Measurements from ENCODE around the gene SVEP1. TPM values are rescaled to one million over a fixed set of nuclear protein-coding genes. Genes with fewer than 3 reads are reported as not detected.

Gene SVEP1
- total RNA-seq, 1 donor from 2014 or later: 1.3 TPM

- H3K4me3 ChIP-seq (ENCODE audit: low read depth, low read length): no peak overlapping the region
- DNase-seq (ENCODE audit: low read depth) (no peak), FAIRE-seq (no peak)
- no peaks in the 10 kb centered on the region for H3K27me3 ChIP-seq (ENCODE audit: control insufficient read depth, insufficient read depth, low read length)
- TF ChIP-seq CTCF (IDR thresholded peaks at IDR 0.05; ENCODE audit: insufficient read depth, low read length, severe bottlenecking): no peak
- H3K36me3 ChIP-seq (ENCODE audit: control insufficient read depth, insufficient read depth, low read length): no peaks in the 10 kb centered on the region
These were observed 114.4 kb downstream of the SVEP1 start for GRCh38 chr9:110465190-110465589.

GRCh38 chr9:110464321-110464720, 115.2 kb downstream of the SVEP1 start:
- DNase-seq (ENCODE audit: low read depth) (no peak), FAIRE-seq (no peak)

GRCh38 chr9:110463499-110463898, 116.0 kb downstream of the SVEP1 start:
- H3K36me3 ChIP-seq (ENCODE audit: control insufficient read depth, insufficient read depth, low read length): no peaks in the 10 kb centered on the region
- no peak for DNase-seq (ENCODE audit: low read depth)

More at GRCh38 chr9:110464321-110464720, 115.2 kb downstream of the SVEP1 start:
- Histone ChIP-seq H3K4me3 (ENCODE audit: low read depth, low read length) (no peak overlapping the region), H3K36me3 (ENCODE audit: control insufficient read depth, insufficient read depth, low read length) (no peaks in the 10 kb centered on the region), H3K27me3 (ENCODE audit: control insufficient read depth, insufficient read depth, low read length) (no peaks in the 10 kb centered on the region)
- TF ChIP-seq CTCF (IDR thresholded peaks at IDR 0.05; ENCODE audit: insufficient read depth, low read length, severe bottlenecking): no peak

GRCh38 chr9:110457245-110457644, 122.3 kb downstream of the SVEP1 start:
- H3K4me3 ChIP-seq (ENCODE audit: low read depth, low read length): no peak overlapping the region

More at GRCh38 chr9:110463499-110463898, 116.0 kb downstream of the SVEP1 start:
- FAIRE-seq: no peak
- H3K27me3 ChIP-seq (ENCODE audit: control insufficient read depth, insufficient read depth, low read length): no peaks in the 10 kb centered on the region
- H3K4me3 ChIP-seq (ENCODE audit: low read depth, low read length): no peak overlapping the region
- no peak for TF ChIP-seq CTCF (IDR thresholded peaks at IDR 0.05; ENCODE audit: insufficient read depth, low read length, severe bottlenecking)

GRCh38 chr9:110456681-110457080, 122.9 kb downstream of the SVEP1 start:
- Histone ChIP-seq H3K4me3 (ENCODE audit: low read depth, low read length) (no peak overlapping the region), H3K27me3 (ENCODE audit: control insufficient read depth, insufficient read depth, low read length) (no peaks in the 10 kb centered on the region), H3K36me3 (ENCODE audit: control insufficient read depth, insufficient read depth, low read length) (no peaks in the 10 kb centered on the region)
- TF ChIP-seq CTCF (IDR thresholded peaks at IDR 0.05; ENCODE audit: insufficient read depth, low read length, severe bottlenecking): no peak
- FAIRE-seq: no peak
- no peak for DNase-seq (ENCODE audit: low read depth)

More at GRCh38 chr9:110457245-110457644, 122.3 kb downstream of the SVEP1 start:
- no peak for DNase-seq (ENCODE audit: low read depth)
- Histone ChIP-seq H3K36me3 (ENCODE audit: control insufficient read depth, insufficient read depth, low read length) (no peaks in the 10 kb centered on the region), H3K27me3 (ENCODE audit: control insufficient read depth, insufficient read depth, low read length) (no peaks in the 10 kb centered on the region)
- FAIRE-seq: no peak
- TF ChIP-seq CTCF (IDR thresholded peaks at IDR 0.05; ENCODE audit: insufficient read depth, low read length, severe bottlenecking): no peak

- Histone ChIP-seq H3K27me3 (ENCODE audit: control insufficient read depth, insufficient read depth, low read length) (no peaks in the 10 kb centered on the region), H3K36me3 (ENCODE audit: control insufficient read depth, insufficient read depth, low read length) (no peaks in the 10 kb centered on the region), H3K4me3 (ENCODE audit: low read depth, low read length) (no peak overlapping the region)
- FAIRE-seq (no peak), DNase-seq (ENCODE audit: low read depth) (no peak)
- no peak for TF ChIP-seq CTCF (IDR thresholded peaks at IDR 0.05; ENCODE audit: insufficient read depth, low read length, severe bottlenecking)
These were observed 123.7 kb downstream of the SVEP1 start for GRCh38 chr9:110455860-110456259.

All from bronchial epithelial cell (primary cell).